Thoracic aorta (tissue), 2 donors: ENCODE data around the gene PDCD1LG2. TPM values are rescaled to one million over a fixed set of nuclear protein-coding genes. Genes with fewer than 3 reads are reported as not detected.
A peak's percentile ranks its signal among the peaks of the same experiment; 100 is the strongest.

ENCODE experiments used
- ATAC-seq: fragments of 150-250 bp; one replicate; pipeline ENCODE4 v1.8.0; 2017; ENCODE audit warnings: low read depth; ENCODE audit not compliant: insufficient number of reproducible peaks, low FRiP score
- DNase-seq: peaks from one replicate; pipeline ENCODE4 v3.0.0-alpha.2; 2020; ENCODE audit warnings: low spot score
- H3K27ac ChIP-seq, 2 donors: fragments of 200-600 bp; sonication (generic); 1 replicate in 1 of 2; 2 replicates in 1 of 2; pipeline ENCODE4 v1.5.1; 2016; ENCODE audit warnings: mild to moderate bottlenecking in 2 of 2, moderate library complexity in 2 of 2
- H3K27me3 ChIP-seq: fragments of 200-600 bp; sonication (generic); replicated peaks from 2 replicates; pipeline ENCODE4 v1.6.0; 2016; ENCODE audit warnings: mild to moderate bottlenecking; ENCODE audit not compliant: insufficient read depth
- H3K36me3 ChIP-seq: fragments of 200-600 bp; sonication (generic); one replicate; pipeline ENCODE4 v1.5.1; 2016
- H3K4me1 ChIP-seq, 2 donors: fragments of 200-600 bp; sonication (generic); 1 replicate in 1 of 2; 2 replicates in 1 of 2; pipeline versions ENCODE4 v1.5.1 to v1.6.0; 2016; ENCODE audit warnings: low read depth in 2 of 2, mild to moderate bottlenecking in 1 of 2; ENCODE audit not compliant: control insufficient read depth in 1 of 2
- H3K4me3 ChIP-seq: fragments of 200-600 bp; sonication (generic); 2 replicates; pipeline ENCODE4 v1.5.1; 2016; ENCODE audit warnings: mild to moderate bottlenecking
- H3K9me3 ChIP-seq: fragments of 200-600 bp; sonication (generic); 2 replicates; pipeline ENCODE4 v1.5.1; 2016
- total RNA-seq, 2 donors: library from RNA; depleted of rRNA; stranded (reverse); fragments of >200 nt; gene quantifications; one replicate each; pipeline versions ENCODE4 v1.1.0 to v1.2.3, GENCODE V29; 2016
- TF ChIP-seq, protein P1 (sequence below): fragments of 200-600 bp; sonication (generic); IDR thresholded peaks from one replicate; pipeline ENCODE4 v1.5.1; 2019; ENCODE audit warnings: antibody characterized with exemption

Gene PDCD1LG2
- total RNA-seq, 2 donors from 2014 or later, result 1.1 to 4.5 TPM

- Histone ChIP-seq H3K4me3 (no peak overlapping the region), H3K4me1 (peaks cover 0 to 17% of the 10 kb centered on the region in 2 donors), H3K27ac (no peak overlapping the region), H3K9me3 (no peaks in the 10 kb centered on the region), H3K36me3 (no peaks in the 10 kb centered on the region), H3K27me3 (no peaks in the 10 kb centered on the region)
- TF ChIP-seq, protein P1, sequence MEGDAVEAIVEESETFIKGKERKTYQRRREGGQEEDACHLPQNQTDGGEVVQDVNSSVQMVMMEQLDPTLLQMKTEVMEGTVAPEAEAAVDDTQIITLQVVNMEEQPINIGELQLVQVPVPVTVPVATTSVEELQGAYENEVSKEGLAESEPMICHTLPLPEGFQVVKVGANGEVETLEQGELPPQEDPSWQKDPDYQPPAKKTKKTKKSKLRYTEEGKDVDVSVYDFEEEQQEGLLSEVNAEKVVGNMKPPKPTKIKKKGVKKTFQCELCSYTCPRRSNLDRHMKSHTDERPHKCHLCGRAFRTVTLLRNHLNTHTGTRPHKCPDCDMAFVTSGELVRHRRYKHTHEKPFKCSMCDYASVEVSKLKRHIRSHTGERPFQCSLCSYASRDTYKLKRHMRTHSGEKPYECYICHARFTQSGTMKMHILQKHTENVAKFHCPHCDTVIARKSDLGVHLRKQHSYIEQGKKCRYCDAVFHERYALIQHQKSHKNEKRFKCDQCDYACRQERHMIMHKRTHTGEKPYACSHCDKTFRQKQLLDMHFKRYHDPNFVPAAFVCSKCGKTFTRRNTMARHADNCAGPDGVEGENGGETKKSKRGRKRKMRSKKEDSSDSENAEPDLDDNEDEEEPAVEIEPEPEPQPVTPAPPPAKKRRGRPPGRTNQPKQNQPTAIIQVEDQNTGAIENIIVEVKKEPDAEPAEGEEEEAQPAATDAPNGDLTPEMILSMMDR, result no peak
- ATAC-seq (no peak), DNase-seq (no peak)
Measured at GRCh38 chr9:5593904-5594303, 83.6 kb downstream of the PDCD1LG2 start.

DNA sequence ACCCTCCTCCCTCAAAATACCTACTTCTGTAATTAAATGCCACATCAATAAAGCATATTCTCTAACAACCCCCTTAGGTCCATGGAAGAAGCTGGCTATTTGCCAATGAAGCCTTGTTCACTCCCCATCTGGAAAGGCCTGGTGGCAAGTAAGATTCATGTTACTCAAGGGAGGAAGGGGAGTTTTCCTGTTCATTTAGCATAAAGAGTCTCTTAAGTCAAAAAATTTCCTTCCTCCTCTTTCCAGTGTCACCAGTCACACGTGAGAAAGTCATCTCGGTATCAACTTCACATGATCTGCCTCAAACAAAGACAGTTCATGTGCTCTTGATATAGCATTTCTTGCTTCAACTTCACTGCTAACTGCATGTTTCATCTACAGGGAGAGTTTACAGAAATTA is 85.8 kb downstream of the PDCD1LG2 start:
- Histone ChIP-seq H3K27me3 (no peaks in the 10 kb centered on the region), H3K27ac (no peak overlapping the region), H3K36me3 (no peaks in the 10 kb centered on the region), H3K4me3 (no peak overlapping the region), H3K9me3 (no peaks in the 10 kb centered on the region), H3K4me1 (peaks cover 0 to 17% of the 10 kb centered on the region in 2 donors)
- DNase-seq, result no peak
- no peak for ATAC-seq
- TF ChIP-seq, protein P1, result no peak

DNA sequence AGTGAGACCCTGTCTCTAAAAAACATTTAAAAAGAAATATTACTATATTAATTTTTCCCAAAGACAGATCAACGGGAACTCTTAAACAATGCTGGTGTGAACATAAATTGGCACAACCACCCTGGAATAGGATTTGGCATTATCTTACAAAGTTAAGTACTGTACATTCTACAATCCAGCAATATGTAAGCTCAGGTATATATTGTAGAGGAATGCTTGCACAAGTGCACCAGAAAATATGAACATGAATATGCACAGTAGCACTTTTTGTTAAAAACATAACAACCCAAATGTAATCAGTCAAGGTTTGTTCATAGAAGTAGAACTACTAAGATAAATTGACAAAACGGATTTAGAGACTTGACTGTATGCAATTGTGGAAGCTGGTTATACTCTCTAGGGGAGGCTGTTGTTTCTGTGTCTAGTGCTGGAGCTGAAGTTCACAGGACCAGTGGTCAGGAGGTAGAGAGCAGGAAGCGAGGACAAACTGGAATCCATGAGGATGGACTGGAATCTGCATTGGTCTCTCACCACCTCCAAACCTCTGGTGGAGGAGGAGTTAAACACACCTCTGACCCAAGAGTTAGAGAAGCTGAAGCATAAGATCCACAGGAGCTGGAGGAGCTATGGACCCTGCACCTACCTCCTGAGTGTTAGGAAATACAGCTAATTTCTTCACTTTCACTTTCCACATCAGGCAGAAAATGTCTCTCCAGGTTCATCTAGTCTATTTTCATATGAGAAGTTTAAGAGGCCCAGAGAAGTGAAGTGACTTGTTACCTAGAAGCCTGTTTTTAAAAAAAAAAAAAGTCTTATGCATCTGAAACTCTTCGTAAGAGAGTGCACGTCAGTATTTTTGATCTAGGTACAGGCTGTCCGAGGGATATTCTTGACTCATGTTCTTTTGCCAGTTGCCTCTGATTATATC is 98.2 kb downstream of the PDCD1LG2 start:
- ATAC-seq, result peak; percentile 62
- Histone ChIP-seq H3K4me1 (peaks cover 11 to 22% of the 10 kb centered on the region in 2 donors), H3K9me3 (no peaks in the 10 kb centered on the region), H3K4me3 (peak overlapping the region; percentile 70), H3K36me3 (no peaks in the 10 kb centered on the region), H3K27me3 (no peaks in the 10 kb centered on the region), H3K27ac (peak overlapping the region; percentile 74 to 79)
- TF ChIP-seq, protein P1, result no peak
- no peak for DNase-seq

DNA sequence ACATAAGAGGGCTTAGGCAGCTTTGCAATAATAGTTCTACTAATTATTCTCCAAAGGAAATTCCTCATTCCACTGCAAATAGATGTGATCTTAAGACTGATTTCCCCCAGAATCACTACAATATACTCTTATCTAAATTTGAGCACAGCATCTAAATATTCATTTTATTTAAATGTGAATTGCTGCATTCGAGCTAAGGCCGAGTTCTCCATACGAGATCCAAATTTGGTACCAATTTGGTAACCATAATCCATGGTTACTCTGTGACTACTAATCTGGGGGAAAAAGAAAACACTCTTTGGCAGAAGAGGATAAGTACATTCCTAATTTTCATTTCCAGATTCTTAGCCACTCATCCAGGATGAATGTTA is 98.9 kb downstream of the PDCD1LG2 start:
- Histone ChIP-seq H3K27ac (peak overlapping the region; percentile 74 to 79), H3K4me3 (peak overlapping the region; percentile 70), H3K36me3 (no peaks in the 10 kb centered on the region), H3K4me1 (peaks cover 11 to 22% of the 10 kb centered on the region in 2 donors), H3K9me3 (no peaks in the 10 kb centered on the region), H3K27me3 (no peaks in the 10 kb centered on the region)
- ATAC-seq (no peak), DNase-seq (no peak)
- TF ChIP-seq, protein P1, result no peak

GRCh38 chr9:5610491-5610890 is 100.2 kb downstream of the PDCD1LG2 start:
- DNase-seq (no peak), ATAC-seq (no peak)
- Histone ChIP-seq H3K27me3 (no peaks in the 10 kb centered on the region), H3K9me3 (no peaks in the 10 kb centered on the region), H3K4me3 (no peak overlapping the region), H3K4me1 (peaks cover 11 to 22% of the 10 kb centered on the region in 2 donors), H3K36me3 (no peaks in the 10 kb centered on the region), H3K27ac (peak overlapping the region; percentile 33 to 41)
- TF ChIP-seq, protein P1, result no peak
